Endothelial cell of umbilical vein (primary cell): ENCODE results near the gene HSD17B7. TPM values are rescaled to one million over a fixed set of nuclear protein-coding genes. Genes with fewer than 3 reads are reported as not detected.

Experiments used
- BruUV-seq: library from RNA; stranded (reverse); fragments of 400-500 nt; replicated peaks from 2 replicates; lab custom pipeline; 2021; lab: Mats Ljungman, UMichigan
- CTCF ChIA-PET: fragments of 300-600, 350-600 bp; sonication (Branson Sonifier 250); formaldehyde crosslinking; loops from one replicate; lab custom pipeline; 2021; ENCODE audit warnings: antibody characterized with exemption, inconsistent platforms; lab: Charles Lee
- POLR2A ChIA-PET: fragments of 300-600, 350-600 bp; sonication (Branson Sonifier 250); formaldehyde crosslinking; loops from one replicate; lab custom pipeline; 2021; ENCODE audit warnings: antibody characterized with exemption, inconsistent platforms; lab: Charles Lee
- DNase-seq: peaks from one replicate; pipeline ENCODE4 v3.0.0-alpha.2; 2011; ENCODE audit warnings: low read depth, low spot score
- FAIRE-seq: peaks from 2 replicates; lab custom pipeline; 2011; peaks lifted over from hg19 to GRCh38; lab: Jason Lieb, UNC
- H2AFZ ChIP-seq: 2 replicates; pipeline ENCODE4 v1.6.0; 2012; ENCODE audit warnings: low read depth, low read length, control low read depth, inconsistent platforms
- H3K27ac ChIP-seq: 2 replicates; pipeline ENCODE4 v1.5.1; 2011; ENCODE audit warnings: low read depth, mild to moderate bottlenecking, control low read depth, low read length, moderate library complexity; ENCODE audit not compliant: insufficient read depth
- H3K27me3 ChIP-seq, 2 experiments: 2 replicates each; pipeline versions ENCODE4 v1.6.0 to v1.6.1; 2011; ENCODE audit warnings: low read length in 2 of 2, mixed read lengths in 1 of 2; ENCODE audit not compliant: control insufficient read depth in 2 of 2, insufficient read depth in 2 of 2
- H3K36me3 ChIP-seq, 2 experiments: 2 replicates in 1 of 2; 3 replicates in 1 of 2; pipeline ENCODE4 v1.5.1; 2011; ENCODE audit warnings: low read length in 2 of 2, mild to moderate bottlenecking in 1 of 2, moderate library complexity in 1 of 2; ENCODE audit not compliant: control insufficient read depth in 2 of 2, insufficient read depth in 2 of 2; ENCODE audit errors: extremely low read depth in 1 of 2
- H3K4me1 ChIP-seq: 3 replicates; pipeline ENCODE4 v1.5.1; 2011; ENCODE audit warnings: mild to moderate bottlenecking, low read length; ENCODE audit not compliant: control insufficient read depth, insufficient read depth; ENCODE audit errors: extremely low read depth
- H3K4me2 ChIP-seq: 2 replicates; pipeline ENCODE4 v1.6.1; 2011; ENCODE audit warnings: low read length, control low read depth, mixed read lengths; ENCODE audit not compliant: insufficient read depth
- H3K4me3 ChIP-seq, 3 experiments: fragments of 200-600 bp in 1 of 3; sonication (generic), shearing (Covaris generic) in 1 of 3; replicated peaks in 1 of 3; 2 replicates each; pipeline ENCODE4 v1.5.1; 2011 to 2016; ENCODE audit warnings: control low read depth in 3 of 3, low read length in 3 of 3, mild to moderate bottlenecking in 2 of 3, inconsistent platforms in 1 of 3, low read depth in 1 of 3, moderate library complexity in 1 of 3; ENCODE audit not compliant: insufficient read depth in 1 of 3
- H3K79me2 ChIP-seq: 2 replicates; pipeline ENCODE4 v1.6.0; 2012; ENCODE audit warnings: low read length, inconsistent platforms; ENCODE audit not compliant: control insufficient read depth, insufficient read depth
- H3K9ac ChIP-seq: replicated peaks from 2 replicates; pipeline ENCODE3; 2011; ENCODE audit warnings: low read length, control low read depth; ENCODE audit not compliant: insufficient read depth; ENCODE audit errors: extremely low read depth
- H3K9me1 ChIP-seq: replicated peaks from 3 replicates; pipeline ENCODE4 v1.6.0; 2011; ENCODE audit warnings: mild to moderate bottlenecking, low read length; ENCODE audit not compliant: control insufficient read depth, insufficient read depth; ENCODE audit errors: extremely low read depth
- H3K9me3 ChIP-seq: replicated peaks from 2 replicates; pipeline ENCODE4 v1.5.1; 2012; ENCODE audit warnings: low read length, inconsistent platforms; ENCODE audit not compliant: control insufficient read depth, insufficient read depth
- H4K20me1 ChIP-seq: replicated peaks from 2 replicates; pipeline ENCODE3; 2011; ENCODE audit warnings: mild to moderate bottlenecking, low read length; ENCODE audit not compliant: control insufficient read depth, insufficient read depth; ENCODE audit errors: extremely low read depth
- CTCF ChIP-seq, 2 donors: IDR thresholded peaks; 1 replicate in 1 of 2; 2 replicates in 1 of 2; pipeline ENCODE4 v1.5.1; 2011; ENCODE audit warnings: low read length in 2 of 2, mild to moderate bottlenecking in 2 of 2, moderate library complexity in 2 of 2, control low read depth in 1 of 2, inconsistent platforms in 1 of 2, low read depth in 1 of 2; ENCODE audit not compliant: insufficient read depth in 1 of 2; ENCODE audit errors: extremely low read depth in 1 of 2
- EZH2 ChIP-seq: IDR thresholded peaks from 2 replicates; pipeline ENCODE4 v1.6.1; 2012; ENCODE audit warnings: borderline replicate concordance, low read depth, mild to moderate bottlenecking, moderate library complexity, low read length, inconsistent platforms; ENCODE audit not compliant: severe bottlenecking
- FOS ChIP-seq: IDR thresholded peaks from 2 replicates; pipeline ENCODE4 v1.6.1; 2011; ENCODE audit warnings: mild to moderate bottlenecking, low read length, moderate library complexity, borderline replicate concordance; ENCODE audit not compliant: insufficient read depth
- GATA2 ChIP-seq: IDR thresholded peaks from 2 replicates; pipeline ENCODE4 v1.7.0; 2011; ENCODE audit warnings: low read depth, mild to moderate bottlenecking, moderate library complexity, mixed read lengths, low read length; ENCODE audit not compliant: insufficient read length, insufficient read depth
- JUN ChIP-seq: IDR thresholded peaks from 2 replicates; pipeline ENCODE4 v1.6.1; 2011; ENCODE audit warnings: borderline replicate concordance, low read depth; ENCODE audit not compliant: insufficient read length, insufficient read depth
- MAX ChIP-seq: IDR thresholded peaks from 2 replicates; pipeline ENCODE4 v1.6.1; 2011; ENCODE audit not compliant: insufficient read depth, insufficient read length
- MYC ChIP-seq: IDR thresholded peaks from one replicate; pipeline ENCODE4 v1.6.1; 2011; ENCODE audit warnings: mild to moderate bottlenecking, low read depth, low read length
- POLR2A ChIP-seq: IDR thresholded peaks from 2 replicates; pipeline ENCODE4 v1.6.1; 2012; ENCODE audit warnings: low read depth, mild to moderate bottlenecking, control low read depth, low read length
- POLR2AphosphoS5 ChIP-seq: IDR thresholded peaks from 2 replicates; pipeline ENCODE4 v1.6.1; 2012; ENCODE audit warnings: low read depth, mild to moderate bottlenecking, control low read depth, low read length, moderate library complexity; ENCODE audit not compliant: insufficient read depth
- dilution Hi-C: fragments of 300-500 bp; cut with MboI; formaldehyde crosslinking; loops from one replicate; pipeline ENCODE4 v1.15.0; 2019; ENCODE audit warnings: low sequenced_read_pairs; ENCODE audit not compliant: extremely low pct_ligation_motif_present
- intact Hi-C: fragments of 100-400 bp; cut with micrococcal nuclease; formaldehyde crosslinking; loops from one replicate; pipeline ENCODE4 v1.10.0; 2022
- polyA plus RNA-seq, 4 experiments: library from polyadenylated mRNA; depleted of rRNA in 3 of 4; stranded (reverse) in 3 of 4; unstranded in 1 of 4; fragments of >200 nt; gene quantifications; 2 replicates each; pipeline versions ENCODE4 v1.2.1 to v1.2.3, GENCODE V29; 2011 to 2012; ENCODE audit warnings: missing spikeins in 1 of 4
- total RNA-seq: library from RNA; stranded (reverse); gene quantifications from 2 replicates; pipeline ENCODE4 v1.2.3, GENCODE V29; 2021

HSD17B7 gene
- total and polyA plus RNA-seq, 2 donors (not counting 3 experiments of a cell fraction or from before 2014, with no cell fraction given): 17.7 to 26.6 TPM

- Histone ChIP-seq H3K9me3 (no peaks in the 10 kb centered on the region), H3K27me3 (no peaks in the 10 kb centered on the region), H3K4me2 (no peak overlapping the region), H3K27ac (no peak overlapping the region), H3K9ac (no peak overlapping the region), H3K36me3 (no peaks in the 10 kb centered on the region), H3K4me3 (no peak overlapping the region), H3K9me1 (no peaks in the 10 kb centered on the region), H4K20me1 (no peaks in the 10 kb centered on the region), H2AFZ (no peak overlapping the region), H3K4me1 (no peaks in the 10 kb centered on the region), H3K79me2 (no peaks in the 10 kb centered on the region)
- FAIRE-seq (no peak), DNase-seq (no peak)
- no TSS peak for BruUV-seq
- CTCF ChIA-PET: interaction anchor here (1.0 to 1.2 kb wide), 2 partner anchors 331 to 472 kb away, joined by 3 read pairs; no protein-coding TSS in a partner anchor
- intact Hi-C loops: loop anchor here (10.0 kb wide), 1 partner anchor 691 kb away; no protein-coding TSS in a partner anchor
- dilution Hi-C loops: no loop called here
- POLR2A ChIA-PET: no interaction called here
- no peak for TF ChIP-seq MYC
- TF ChIP-seq POLR2AphosphoS5: no peak
- no peak for TF ChIP-seq FOS
- TF ChIP-seq POLR2A: no peak
- no peak for TF ChIP-seq MAX
- no peak for TF ChIP-seq CTCF (IDR thresholded peaks at IDR 0.05; ENCODE audit: extremely low read depth in 1 of 2, insufficient read depth in 1 of 2, low read depth in 1 of 2, low read length in 2 of 2)
- no peak for TF ChIP-seq GATA2
- TF ChIP-seq JUN: no peak
- TF ChIP-seq EZH2: no peak
Observed at GRCh38 chr1:162844153-162844552, 53.7 kb downstream of the HSD17B7 start.
